Ishikawa (cell line): ENCODE measurements around the gene ASCL2.

Experiments used
- CEBPB ChIP-seq: IDR thresholded peaks from 2 replicates; pipeline ENCODE4 v1.6.1; 2012
- CREB1 ChIP-seq: IDR thresholded peaks from 2 replicates; pipeline ENCODE4 v1.6.1; 2012; ENCODE audit warnings: low read depth
- EGR1 ChIP-seq: IDR thresholded peaks from 2 replicates; pipeline ENCODE4 v1.6.1; 2012
- EP300 ChIP-seq: IDR thresholded peaks from 2 replicates; pipeline ENCODE4 v1.6.1; 2012; ENCODE audit warnings: borderline replicate concordance
- FOXM1 ChIP-seq: IDR thresholded peaks from 2 replicates; pipeline ENCODE4 v1.6.1; 2012; ENCODE audit warnings: low read depth, borderline replicate concordance
- MAX ChIP-seq: IDR thresholded peaks from 2 replicates; pipeline ENCODE4 v1.6.1; 2012
- NFIC ChIP-seq: IDR thresholded peaks from 2 replicates; pipeline ENCODE4 v1.6.1; 2012
- RAD21 ChIP-seq: IDR thresholded peaks from 2 replicates; pipeline ENCODE4 v1.6.1; 2012; ENCODE audit warnings: low read depth
- REST ChIP-seq: IDR thresholded peaks from 2 replicates; pipeline ENCODE4 v1.6.1; 2012; ENCODE audit warnings: low read depth, mild to moderate bottlenecking
- TAF1 ChIP-seq: IDR thresholded peaks from 2 replicates; pipeline ENCODE4 v1.6.1; 2012; ENCODE audit warnings: low read depth, mild to moderate bottlenecking
- TCF12 ChIP-seq: IDR thresholded peaks from 2 replicates; pipeline ENCODE4 v1.6.1; 2012; ENCODE audit warnings: low read depth
- TEAD4 ChIP-seq: IDR thresholded peaks from 2 replicates; pipeline ENCODE4 v1.6.1; 2012
- USF1 ChIP-seq: IDR thresholded peaks from 2 replicates; pipeline ENCODE4 v1.6.1; 2012
- YY1 ChIP-seq: IDR thresholded peaks from 2 replicates; pipeline ENCODE4 v1.6.1; 2012; ENCODE audit warnings: low read depth
- ZBTB7A ChIP-seq: IDR thresholded peaks from 2 replicates; pipeline ENCODE4 v1.6.1; 2012; ENCODE audit warnings: low read depth

The ASCL2 gene

GRCh38 chr11:2234963-2235362 lies 35.4 kb downstream of the ASCL2 start:
- TF ChIP-seq FOXM1, result no peak
- TF ChIP-seq TCF12, result no peak
- no peak for TF ChIP-seq YY1

GRCh38 chr11:2233693-2234455 lies 36.5 kb downstream of the ASCL2 start:
- TF ChIP-seq EGR1 (no peak), CREB1 (no peak), MAX (no peak), ZBTB7A (no peak), NFIC (no peak)

- TF ChIP-seq CEBPB (no peak), USF1 (no peak), ZBTB7A (no peak), EP300 (no peak), TAF1 (no peak), TEAD4 (no peak), REST (no peak), CREB1 (no peak), MAX (no peak), EGR1 (no peak), FOXM1 (no peak), RAD21 (no peak), YY1 (no peak), TCF12 (no peak), NFIC (no peak)
Observed at GRCh38 chr11:2229713-2230297, 40.6 kb downstream of the ASCL2 start.

GRCh38 chr11:2224254-2224653 lies 46.1 kb downstream of the ASCL2 start:
- no peak for TF ChIP-seq TEAD4
- no peak for TF ChIP-seq YY1
- TF ChIP-seq RAD21, result no peak
- no peak for TF ChIP-seq CEBPB
- TF ChIP-seq TCF12, result no peak
- no peak for TF ChIP-seq EP300
- TF ChIP-seq FOXM1, result no peak

GRCh38 chr11:2223153-2223794 lies 47.1 kb downstream of the ASCL2 start:
- TF ChIP-seq EGR1 (no peak), TAF1 (no peak), REST (no peak), ZBTB7A (no peak), MAX (no peak), TCF12 (no peak), USF1 (no peak), CREB1 (no peak), RAD21 (no peak), CEBPB (no peak), FOXM1 (no peak), EP300 (no peak), NFIC (no peak)
